ENCODE results near the gene BUD31. TPM values are rescaled to one million over a fixed set of nuclear protein-coding genes. Genes with fewer than 3 reads are reported as not detected.

BUD31 gene
- total RNA-seq, 1 donor from 2014 or later: 176 TPM

DNA sequence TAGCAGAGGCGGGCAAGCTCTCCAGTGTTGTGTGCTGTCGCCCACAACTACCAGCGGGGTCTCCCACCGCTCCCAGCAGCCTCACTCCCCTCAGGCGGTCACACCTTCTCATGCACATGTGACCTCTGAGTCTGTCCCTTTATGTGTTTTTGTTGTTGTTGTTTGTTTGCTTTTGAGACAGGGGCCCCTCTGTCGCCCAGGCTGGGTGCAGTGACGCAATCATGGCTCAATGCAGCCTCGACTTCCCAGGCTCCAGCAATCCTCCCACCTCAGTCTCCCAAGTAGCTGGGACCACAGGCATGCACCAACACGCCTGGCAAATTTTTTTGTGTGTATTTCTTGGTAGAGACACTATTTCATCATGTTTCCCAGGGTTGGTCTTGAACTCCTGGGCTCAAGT lies 31.4 kb downstream of the BUD31 start:
- peak overlapping the region; percentile 86 for H3K4me3 ChIP-seq (ENCODE audit: insufficient read depth, low read depth, low read length)
- H3K36me3 ChIP-seq (ENCODE audit: insufficient read depth, low read length): peaks cover 9% of the 10 kb centered on the region
- peaks cover 12% of the 10 kb centered on the region for H3K36me3 Mint-ChIP-seq (ENCODE audit: low read depth, unreplicated experiment)
- H4K20me1 ChIP-seq (ENCODE audit: insufficient read depth, low read length): peaks cover 39% of the 10 kb centered on the region
- no peak overlapping the region for H2AFZ ChIP-seq (ENCODE audit: low read depth, low read length)
- H3K27ac Mint-ChIP-seq (ENCODE audit: unreplicated experiment): peak overlapping the region; percentile 95
- peak; percentile 6 for DNase-seq (ENCODE audit: low read depth)
- peak overlapping the region; percentile 88 for H3K9ac ChIP-seq (ENCODE audit: low read length)
- no peak for FAIRE-seq
- H3K4me3 Mint-ChIP-seq (ENCODE audit: unreplicated experiment): peak overlapping the region; percentile 98
- peak overlapping the region; percentile 99 for H3K4me2 ChIP-seq (ENCODE audit: low read length)
- H3K27ac ChIP-seq (ENCODE audit: low read depth, low read length): no peak overlapping the region
- no peaks in the 10 kb centered on the region for H3K9me3 Mint-ChIP-seq (ENCODE audit: unreplicated experiment)
- no peaks in the 10 kb centered on the region for H3K27me3 ChIP-seq (ENCODE audit: insufficient read depth, low read length)
- peaks cover 63% of the 10 kb centered on the region for H3K79me2 ChIP-seq (ENCODE audit: insufficient read depth, low read length)
- peaks cover 10% of the 10 kb centered on the region for H3K4me1 Mint-ChIP-seq (ENCODE audit: low read depth, unreplicated experiment)
- no peak for TF ChIP-seq EZH2 (IDR thresholded peaks at IDR 0.05; ENCODE audit: insufficient read depth, low read length)
- TF ChIP-seq, protein P1, sequence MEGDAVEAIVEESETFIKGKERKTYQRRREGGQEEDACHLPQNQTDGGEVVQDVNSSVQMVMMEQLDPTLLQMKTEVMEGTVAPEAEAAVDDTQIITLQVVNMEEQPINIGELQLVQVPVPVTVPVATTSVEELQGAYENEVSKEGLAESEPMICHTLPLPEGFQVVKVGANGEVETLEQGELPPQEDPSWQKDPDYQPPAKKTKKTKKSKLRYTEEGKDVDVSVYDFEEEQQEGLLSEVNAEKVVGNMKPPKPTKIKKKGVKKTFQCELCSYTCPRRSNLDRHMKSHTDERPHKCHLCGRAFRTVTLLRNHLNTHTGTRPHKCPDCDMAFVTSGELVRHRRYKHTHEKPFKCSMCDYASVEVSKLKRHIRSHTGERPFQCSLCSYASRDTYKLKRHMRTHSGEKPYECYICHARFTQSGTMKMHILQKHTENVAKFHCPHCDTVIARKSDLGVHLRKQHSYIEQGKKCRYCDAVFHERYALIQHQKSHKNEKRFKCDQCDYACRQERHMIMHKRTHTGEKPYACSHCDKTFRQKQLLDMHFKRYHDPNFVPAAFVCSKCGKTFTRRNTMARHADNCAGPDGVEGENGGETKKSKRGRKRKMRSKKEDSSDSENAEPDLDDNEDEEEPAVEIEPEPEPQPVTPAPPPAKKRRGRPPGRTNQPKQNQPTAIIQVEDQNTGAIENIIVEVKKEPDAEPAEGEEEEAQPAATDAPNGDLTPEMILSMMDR (IDR thresholded peaks at IDR 0.05; ENCODE audit: insufficient read depth, low read depth, low read length): no peak
- H3K9me3 ChIP-seq (ENCODE audit: insufficient read depth, low read depth, low read length): no peaks in the 10 kb centered on the region
- H3K27me3 Mint-ChIP-seq (ENCODE audit: low read depth, unreplicated experiment): no peaks in the 10 kb centered on the region
- H3K4me1 ChIP-seq (ENCODE audit: insufficient read depth, low read length): peaks cover 14% of the 10 kb centered on the region

DNA sequence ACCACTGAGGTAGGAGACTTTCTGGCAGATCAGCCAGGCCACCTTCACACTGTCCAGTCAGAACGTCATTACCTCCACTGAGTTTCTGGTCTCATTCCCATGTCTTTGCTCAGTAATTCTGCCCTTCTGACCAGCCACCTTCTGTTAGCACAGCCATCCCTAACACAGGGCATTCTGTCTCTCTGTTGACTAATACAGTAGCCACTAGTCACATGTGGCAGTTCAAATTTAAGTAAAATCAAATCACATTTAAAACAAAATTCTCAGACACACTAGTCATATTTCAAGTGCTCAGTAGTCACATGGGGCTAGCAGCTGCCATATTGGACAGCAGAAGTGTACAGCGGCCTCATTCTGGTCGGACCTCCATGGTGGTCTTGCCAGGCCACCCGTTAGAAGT lies 37.3 kb downstream of the BUD31 start:
- H3K4me1 ChIP-seq (ENCODE audit: insufficient read depth, low read length): no peaks in the 10 kb centered on the region
- H3K4me2 ChIP-seq (ENCODE audit: low read length): no peak overlapping the region
- peaks cover 33% of the 10 kb centered on the region for H4K20me1 ChIP-seq (ENCODE audit: insufficient read depth, low read length)
- peaks cover 7% of the 10 kb centered on the region for H3K4me1 Mint-ChIP-seq (ENCODE audit: low read depth, unreplicated experiment)
- H3K27me3 ChIP-seq (ENCODE audit: insufficient read depth, low read length): no peaks in the 10 kb centered on the region
- no peak overlapping the region for H3K27ac ChIP-seq (ENCODE audit: low read depth, low read length)
- peaks cover 29% of the 10 kb centered on the region for H3K36me3 Mint-ChIP-seq (ENCODE audit: low read depth, unreplicated experiment)
- no peak for TF ChIP-seq EZH2 (IDR thresholded peaks at IDR 0.05; ENCODE audit: insufficient read depth, low read length)
- TF ChIP-seq, protein P1 (IDR thresholded peaks at IDR 0.05; ENCODE audit: insufficient read depth, low read depth, low read length): no peak
- H3K79me2 ChIP-seq (ENCODE audit: insufficient read depth, low read length): peaks cover 28% of the 10 kb centered on the region
- no peaks in the 10 kb centered on the region for H3K9me3 ChIP-seq (ENCODE audit: insufficient read depth, low read depth, low read length)
- H3K9ac ChIP-seq (ENCODE audit: low read length): no peak overlapping the region
- DNase-seq (ENCODE audit: low read depth) (no peak), FAIRE-seq (no peak)
- no peak overlapping the region for H2AFZ ChIP-seq (ENCODE audit: low read depth, low read length)
- H3K9me3 Mint-ChIP-seq (ENCODE audit: unreplicated experiment): no peaks in the 10 kb centered on the region
- H3K27me3 Mint-ChIP-seq (ENCODE audit: low read depth, unreplicated experiment): no peaks in the 10 kb centered on the region
- no peak overlapping the region for H3K27ac Mint-ChIP-seq (ENCODE audit: unreplicated experiment)
- H3K4me3 ChIP-seq (ENCODE audit: insufficient read depth, low read depth, low read length): no peak overlapping the region
- peaks cover 31% of the 10 kb centered on the region for H3K36me3 ChIP-seq (ENCODE audit: insufficient read depth, low read length)
- no peak overlapping the region for H3K4me3 Mint-ChIP-seq (ENCODE audit: unreplicated experiment)

DNA sequence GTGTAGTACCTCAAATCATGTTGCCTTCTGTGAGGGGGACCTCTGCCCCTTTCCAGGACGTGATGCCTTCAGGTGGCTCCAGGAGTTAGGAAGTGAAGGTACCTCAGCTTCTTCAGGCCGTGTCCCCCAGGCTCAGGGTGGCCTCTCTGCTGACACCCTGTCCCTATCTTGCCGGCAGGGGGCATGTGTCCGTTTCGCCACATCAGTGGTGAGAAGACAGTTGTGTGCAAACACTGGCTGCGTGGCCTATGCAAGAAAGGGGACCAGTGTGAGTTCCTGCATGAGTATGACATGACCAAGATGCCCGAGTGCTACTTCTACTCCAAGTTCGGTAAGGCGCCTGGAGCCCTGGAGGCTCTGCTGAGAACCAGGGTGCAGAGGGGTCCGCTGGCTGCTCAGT lies 39.2 kb downstream of the BUD31 start:
- no peak overlapping the region for H3K27ac ChIP-seq (ENCODE audit: low read depth, low read length)
- peaks cover 34% of the 10 kb centered on the region for H4K20me1 ChIP-seq (ENCODE audit: insufficient read depth, low read length)
- TF ChIP-seq EZH2 (IDR thresholded peaks at IDR 0.05; ENCODE audit: insufficient read depth, low read length): no peak
- TF ChIP-seq, protein P1 (IDR thresholded peaks at IDR 0.05; ENCODE audit: insufficient read depth, low read depth, low read length): no peak
- H3K4me3 ChIP-seq (ENCODE audit: insufficient read depth, low read depth, low read length): no peak overlapping the region
- no peak overlapping the region for H3K4me3 Mint-ChIP-seq (ENCODE audit: unreplicated experiment)
- no peaks in the 10 kb centered on the region for H3K9me3 Mint-ChIP-seq (ENCODE audit: unreplicated experiment)
- no peak overlapping the region for H3K4me2 ChIP-seq (ENCODE audit: low read length)
- H3K36me3 Mint-ChIP-seq (ENCODE audit: low read depth, unreplicated experiment): peaks cover 28% of the 10 kb centered on the region
- no peaks in the 10 kb centered on the region for H3K27me3 Mint-ChIP-seq (ENCODE audit: low read depth, unreplicated experiment)
- H3K4me1 ChIP-seq (ENCODE audit: insufficient read depth, low read length): no peaks in the 10 kb centered on the region
- H3K4me1 Mint-ChIP-seq (ENCODE audit: low read depth, unreplicated experiment): peaks cover 2% of the 10 kb centered on the region
- peaks cover 32% of the 10 kb centered on the region for H3K36me3 ChIP-seq (ENCODE audit: insufficient read depth, low read length)
- FAIRE-seq (no peak), DNase-seq (ENCODE audit: low read depth) (no peak)
- peaks cover 17% of the 10 kb centered on the region for H3K79me2 ChIP-seq (ENCODE audit: insufficient read depth, low read length)
- no peak overlapping the region for H3K9ac ChIP-seq (ENCODE audit: low read length)
- H3K27me3 ChIP-seq (ENCODE audit: insufficient read depth, low read length): no peaks in the 10 kb centered on the region
- no peaks in the 10 kb centered on the region for H3K9me3 ChIP-seq (ENCODE audit: insufficient read depth, low read depth, low read length)
- H3K27ac Mint-ChIP-seq (ENCODE audit: unreplicated experiment): no peak overlapping the region
- no peak overlapping the region for H2AFZ ChIP-seq (ENCODE audit: low read depth, low read length)

Data from astrocyte (in vitro differentiated cells and primary cell).